ENCODE data around the gene B3GNT4.

Gene B3GNT4

DNA sequence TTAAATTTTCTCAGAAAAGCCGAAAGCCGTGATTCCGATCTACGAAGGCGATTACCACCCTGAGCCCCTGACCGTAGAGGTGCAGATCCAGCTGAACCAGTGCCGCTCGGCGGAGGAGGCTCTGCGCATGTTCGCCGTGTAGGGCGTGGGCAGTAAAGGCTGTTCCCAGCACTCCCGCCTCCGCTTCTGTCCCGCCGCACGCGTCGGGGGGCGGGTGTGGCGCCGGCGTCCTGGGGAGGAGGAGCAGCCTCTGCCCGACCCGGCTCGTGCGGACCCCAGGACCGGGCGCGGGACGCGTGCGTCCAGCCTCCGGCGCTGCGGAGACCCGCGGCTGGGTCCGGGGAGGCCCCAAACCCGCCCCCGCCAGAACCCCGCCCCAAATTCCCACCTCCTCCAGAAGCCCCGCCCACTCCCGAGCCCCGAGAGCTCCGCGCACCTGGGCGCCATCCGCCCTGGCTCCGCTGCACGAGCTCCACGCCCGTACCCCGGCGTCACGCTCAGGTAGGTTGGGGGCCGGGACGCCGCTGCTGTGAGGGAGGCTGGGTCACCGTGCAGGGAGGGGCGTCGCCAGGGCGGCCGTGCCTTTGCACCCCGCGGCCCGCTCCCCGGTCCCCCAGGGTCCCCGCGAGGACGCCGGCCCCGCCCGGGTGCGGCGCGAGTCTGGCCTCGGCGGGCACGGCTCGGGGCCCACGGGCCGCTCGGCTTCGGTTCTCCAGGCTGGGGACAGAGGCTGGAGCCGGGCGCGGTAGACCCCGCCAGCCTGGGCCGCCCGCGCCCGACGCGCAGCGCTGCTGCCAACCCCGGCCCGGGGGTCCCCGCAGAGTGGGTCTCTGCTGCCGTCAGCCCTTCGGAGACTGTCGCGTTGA, at the start of gene B3GNT4:
Gene B3GNT4, plus strand, starts transcription at position 409 of the 866 bp plus-strand sequence. CDS start 910 bp downstream, outside the sequence.
- Mint-ChIP-seq H3K27me3 (peaks cover 70% of the 10 kb centered on the region), H3K27ac (no peak within 1 kb of the TSS), H3K4me1 (ENCODE audit: low read depth) (peaks cover 31% of the 10 kb centered on the region), H3K4me3 (peak within 1 kb of the TSS; percentile 73), H3K9me3 (no peaks in the 10 kb centered on the region), H3K36me3 (ENCODE audit: low read depth) (peaks cover 20% of the 10 kb centered on the region)
- intact Hi-C loops (cut with micrococcal nuclease) = no loop called here

- Mint-ChIP-seq H3K4me3 (no peak overlapping the region), H3K27me3 (no peaks in the 10 kb centered on the region), H3K27ac (no peak overlapping the region), H3K36me3 (ENCODE audit: low read depth) (no peaks in the 10 kb centered on the region), H3K4me1 (ENCODE audit: low read depth) (no peaks in the 10 kb centered on the region), H3K9me3 (no peaks in the 10 kb centered on the region)
- intact Hi-C loops (cut with micrococcal nuclease) = no loop called here
Observed at GRCh38 chr12:122155705-122156104, 47.8 kb upstream of the B3GNT4 start.

- Mint-ChIP-seq H3K27me3 (peaks cover 3% of the 10 kb centered on the region), H3K9me3 (no peaks in the 10 kb centered on the region), H3K4me1 (ENCODE audit: low read depth) (no peaks in the 10 kb centered on the region), H3K36me3 (ENCODE audit: low read depth) (no peaks in the 10 kb centered on the region), H3K4me3 (no peak overlapping the region), H3K27ac (no peak overlapping the region)
- intact Hi-C loops (cut with micrococcal nuclease) = no loop called here
Observed at GRCh38 chr12:122158700-122159285, 44.7 kb upstream of the B3GNT4 start.

GRCh38 chr12:122159882-122160281, 43.6 kb upstream of the B3GNT4 start:
- H3K4me1 Mint-ChIP-seq (ENCODE audit: low read depth) = no peaks in the 10 kb centered on the region
- intact Hi-C loops (cut with micrococcal nuclease) = no loop called here
- peaks cover 3% of the 10 kb centered on the region for H3K27me3 Mint-ChIP-seq
- no peaks in the 10 kb centered on the region for H3K9me3 Mint-ChIP-seq
- no peak overlapping the region for H3K27ac Mint-ChIP-seq
- H3K36me3 Mint-ChIP-seq (ENCODE audit: low read depth) = no peaks in the 10 kb centered on the region
- no peak overlapping the region for H3K4me3 Mint-ChIP-seq

DNA sequence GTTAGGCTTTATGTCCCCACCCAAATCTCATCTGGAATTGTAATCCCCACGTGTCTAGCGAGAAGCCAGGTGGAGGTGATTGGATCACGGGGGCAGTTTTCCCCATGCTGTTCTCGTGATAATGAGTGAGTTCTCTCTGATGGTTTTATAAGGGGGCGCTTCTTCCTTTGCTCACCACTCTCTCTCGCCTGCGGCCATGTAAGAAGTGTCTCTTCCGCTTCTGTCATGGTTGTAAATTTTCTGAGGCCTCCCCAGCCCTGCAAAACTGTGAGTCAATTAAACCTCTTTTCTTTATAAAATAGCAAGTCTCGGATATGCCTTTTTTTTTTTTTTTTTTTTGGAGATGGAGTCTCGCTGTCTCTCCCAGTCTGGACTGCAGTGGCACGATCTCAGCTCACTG, 42.7 kb upstream of the B3GNT4 start:
- no peaks in the 10 kb centered on the region for H3K9me3 Mint-ChIP-seq
- intact Hi-C loops (cut with micrococcal nuclease) = no loop called here
- no peak overlapping the region for H3K4me3 Mint-ChIP-seq
- H3K27ac Mint-ChIP-seq = no peak overlapping the region
- H3K4me1 Mint-ChIP-seq (ENCODE audit: low read depth) = no peaks in the 10 kb centered on the region
- peaks cover 3% of the 10 kb centered on the region for H3K27me3 Mint-ChIP-seq
- no peaks in the 10 kb centered on the region for H3K36me3 Mint-ChIP-seq (ENCODE audit: low read depth)

- Mint-ChIP-seq H3K27ac (no peak overlapping the region), H3K36me3 (ENCODE audit: low read depth) (no peaks in the 10 kb centered on the region), H3K9me3 (no peaks in the 10 kb centered on the region), H3K4me1 (ENCODE audit: low read depth) (no peaks in the 10 kb centered on the region), H3K27me3 (peaks cover 3% of the 10 kb centered on the region), H3K4me3 (no peak overlapping the region)
- intact Hi-C loops (cut with micrococcal nuclease) = no loop called here
Observed at GRCh38 chr12:122161682-122162081, 41.8 kb upstream of the B3GNT4 start.

DNA sequence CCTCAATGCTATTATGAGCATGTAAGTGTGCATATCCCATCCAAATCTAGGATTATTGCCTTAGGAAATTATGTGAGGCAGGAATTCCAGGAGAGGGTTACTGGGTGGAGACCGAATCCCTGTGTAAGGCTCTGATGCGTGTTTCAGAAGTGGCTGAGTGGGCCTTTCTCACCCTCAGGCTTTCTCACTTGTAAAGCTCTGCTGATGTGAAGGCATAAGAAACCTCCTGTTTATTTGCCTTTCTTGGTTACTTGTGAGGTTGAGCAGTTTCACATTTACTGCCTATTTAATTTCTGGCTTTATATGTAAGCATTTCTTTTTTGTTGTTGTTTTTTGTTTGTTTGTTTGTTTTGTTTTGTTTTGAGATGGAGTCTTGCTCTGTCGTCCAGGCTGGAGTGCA, 40.5 kb upstream of the B3GNT4 start:
- H3K27ac Mint-ChIP-seq = no peak overlapping the region
- intact Hi-C loops (cut with micrococcal nuclease) = no loop called here
- no peaks in the 10 kb centered on the region for H3K4me1 Mint-ChIP-seq (ENCODE audit: low read depth)
- no peaks in the 10 kb centered on the region for H3K9me3 Mint-ChIP-seq
- no peak overlapping the region for H3K4me3 Mint-ChIP-seq
- H3K36me3 Mint-ChIP-seq (ENCODE audit: low read depth) = no peaks in the 10 kb centered on the region
- peaks cover 3% of the 10 kb centered on the region for H3K27me3 Mint-ChIP-seq

GRCh38 chr12:122166422-122167349, 36.8 kb upstream of the B3GNT4 start:
- H3K9me3 Mint-ChIP-seq = no peaks in the 10 kb centered on the region
- H3K4me3 Mint-ChIP-seq = no peak overlapping the region
- intact Hi-C loops (cut with micrococcal nuclease) = no loop called here
- no peaks in the 10 kb centered on the region for H3K36me3 Mint-ChIP-seq (ENCODE audit: low read depth)
- no peaks in the 10 kb centered on the region for H3K4me1 Mint-ChIP-seq (ENCODE audit: low read depth)
- H3K27me3 Mint-ChIP-seq = peaks cover 6% of the 10 kb centered on the region
- no peak overlapping the region for H3K27ac Mint-ChIP-seq

- Mint-ChIP-seq H3K4me3 (no peak overlapping the region), H3K27ac (no peak overlapping the region), H3K4me1 (ENCODE audit: low read depth) (no peaks in the 10 kb centered on the region), H3K9me3 (no peaks in the 10 kb centered on the region), H3K27me3 (peaks cover 4% of the 10 kb centered on the region), H3K36me3 (ENCODE audit: low read depth) (no peaks in the 10 kb centered on the region)
- intact Hi-C loops (cut with micrococcal nuclease) = no loop called here
Observed at GRCh38 chr12:122167356-122167925, 36.1 kb upstream of the B3GNT4 start.

DNA sequence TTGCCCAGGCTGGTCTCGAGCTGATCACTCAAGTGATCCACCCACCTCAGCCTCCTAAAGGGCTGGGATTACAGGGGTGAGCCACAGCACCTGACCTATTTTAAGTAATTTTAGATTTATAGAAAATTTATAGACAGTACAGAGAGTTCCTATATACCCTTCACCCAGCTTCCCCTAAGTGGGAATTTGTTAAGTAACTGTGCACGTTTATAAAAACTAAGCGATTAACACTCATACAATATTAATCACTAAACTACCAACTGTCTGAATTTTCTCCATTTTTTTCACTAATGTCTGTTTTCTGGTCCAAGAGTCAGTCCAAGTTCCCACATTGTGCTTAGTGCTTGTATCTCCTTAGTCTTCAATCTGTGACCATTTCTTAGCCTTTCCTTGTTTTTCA, 35.0 kb upstream of the B3GNT4 start:
- H3K9me3 Mint-ChIP-seq = no peaks in the 10 kb centered on the region
- H3K36me3 Mint-ChIP-seq (ENCODE audit: low read depth) = no peaks in the 10 kb centered on the region

GRCh38 chr12:122171399-122171798, 32.1 kb upstream of the B3GNT4 start:
- no peaks in the 10 kb centered on the region for H3K36me3 Mint-ChIP-seq (ENCODE audit: low read depth)

More for the DNA sequence above, 35.0 kb upstream of the B3GNT4 start:
- Mint-ChIP-seq H3K27me3 (peaks cover 3% of the 10 kb centered on the region), H3K27ac (no peak overlapping the region), H3K4me1 (ENCODE audit: low read depth) (no peaks in the 10 kb centered on the region), H3K4me3 (no peak overlapping the region)
- intact Hi-C loops (cut with micrococcal nuclease) = no loop called here

DNA sequence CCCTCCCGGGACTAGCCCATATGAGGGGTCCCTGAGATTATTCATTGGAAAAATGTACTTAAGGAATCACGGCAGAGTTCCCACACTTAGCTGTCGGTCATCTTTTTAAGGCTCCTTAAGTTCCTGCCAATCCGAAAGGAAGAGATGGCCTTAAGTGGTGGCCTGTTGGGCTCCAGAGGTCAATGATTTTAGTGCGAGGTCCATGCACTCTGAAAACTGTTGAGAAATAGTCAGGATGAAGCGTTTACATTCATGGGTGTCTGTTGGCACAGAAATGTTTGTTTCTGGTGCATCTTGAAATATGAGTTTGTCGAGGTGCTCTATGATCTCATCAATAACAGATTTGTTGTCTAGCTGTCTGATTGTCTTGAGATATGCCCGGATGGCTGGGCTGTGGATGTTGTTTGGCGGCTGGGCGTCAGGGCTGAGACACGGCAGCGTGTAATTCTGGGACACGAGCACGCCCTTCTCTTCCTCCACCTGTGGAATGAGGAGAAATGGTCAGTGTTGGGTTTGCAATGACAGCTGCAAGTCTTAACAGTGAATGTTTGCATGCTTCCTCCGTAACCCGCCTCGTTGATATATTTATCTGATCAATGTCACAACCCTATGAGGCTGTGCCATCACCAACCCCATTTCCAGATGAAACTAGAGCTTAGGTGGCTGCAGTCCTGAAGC, 31.1 kb upstream of the B3GNT4 start:
- Mint-ChIP-seq H3K9me3 (no peaks in the 10 kb centered on the region), H3K27me3 (peaks cover 6% of the 10 kb centered on the region)

More at GRCh38 chr12:122171399-122171798, 32.1 kb upstream of the B3GNT4 start:
- Mint-ChIP-seq H3K27ac (no peak overlapping the region), H3K4me1 (ENCODE audit: low read depth) (no peaks in the 10 kb centered on the region), H3K4me3 (no peak overlapping the region), H3K27me3 (peaks cover 6% of the 10 kb centered on the region), H3K9me3 (no peaks in the 10 kb centered on the region)
- intact Hi-C loops (cut with micrococcal nuclease) = no loop called here

DNA sequence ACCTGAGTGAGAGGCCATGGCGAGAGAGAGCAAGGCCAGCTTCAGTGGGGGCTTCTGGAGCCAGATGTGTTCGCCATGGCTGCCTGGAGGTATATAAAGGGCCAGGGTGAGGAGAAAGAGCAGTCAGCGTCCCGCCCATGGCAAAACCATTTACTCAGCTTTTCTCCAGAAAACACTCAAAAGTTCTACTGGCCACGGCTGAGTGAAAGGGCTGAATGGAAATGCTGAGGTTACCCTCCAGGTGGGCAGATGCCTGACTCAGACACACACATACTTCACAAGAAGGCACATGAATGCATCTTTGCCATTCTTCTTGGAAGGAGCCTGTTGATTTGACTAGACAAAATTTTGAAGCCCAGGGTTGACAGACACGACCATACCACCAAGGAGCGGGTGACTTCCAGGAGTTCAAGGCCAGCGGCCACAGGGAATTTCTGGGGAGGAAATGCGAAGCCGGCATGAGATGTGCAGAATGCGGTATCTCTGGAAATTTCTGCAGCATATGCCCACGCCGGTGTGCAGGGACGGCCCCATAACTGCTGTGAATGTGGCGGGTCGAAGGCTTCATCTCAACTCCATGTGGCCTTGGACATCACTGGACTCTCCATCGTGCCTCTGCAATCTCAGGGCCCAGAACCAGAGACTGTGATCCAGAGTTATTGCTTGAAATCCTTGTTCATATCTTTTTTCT, 29.2 kb upstream of the B3GNT4 start, which contains the start of gene IL31:
Gene IL31, minus strand, starts transcription at position 67 of the 691 bp plus-strand sequence. Its CDS starts 49 bp downstream, at position 18.
- Mint-ChIP-seq H3K4me3 (no peak within 1 kb of the TSS), H3K27me3 (peaks cover 6% of the 10 kb centered on the region), H3K4me1 (ENCODE audit: low read depth) (no peaks in the 10 kb centered on the region), H3K9me3 (no peaks in the 10 kb centered on the region), H3K36me3 (ENCODE audit: low read depth) (no peaks in the 10 kb centered on the region), H3K27ac (no peak within 1 kb of the TSS)
- intact Hi-C loops (cut with micrococcal nuclease) = no loop called here

More for the DNA sequence above, 31.1 kb upstream of the B3GNT4 start:
- Mint-ChIP-seq H3K36me3 (ENCODE audit: low read depth) (no peaks in the 10 kb centered on the region), H3K4me1 (ENCODE audit: low read depth) (no peaks in the 10 kb centered on the region), H3K27ac (no peak overlapping the region), H3K4me3 (no peak overlapping the region)
- intact Hi-C loops (cut with micrococcal nuclease) = no loop called here
